ENCODE data around the gene TMEM63A.

The TMEM63A gene

GRCh38 chr1:225873281-225873850, 8.8 kb downstream of the TMEM63A start:
- peak overlapping the region in 2 of 21 experiments; percentile 3 to 38 for H3K27ac ChIP-seq
- H3K4me3 ChIP-seq: no peak overlapping the region

GRCh38 chr1:225872075-225872430, 10.1 kb downstream of the TMEM63A start:
- Histone ChIP-seq H3K4me3 (no peak overlapping the region), H3K27ac (no peak overlapping the region)

GRCh38 chr1:225871359-225872074, 10.7 kb downstream of the TMEM63A start:
- no peak overlapping the region for H3K27ac ChIP-seq
- no peak overlapping the region for H3K4me3 ChIP-seq

- no peak overlapping the region for H3K4me3 ChIP-seq
- H3K27ac ChIP-seq: no peak overlapping the region
These were observed 11.3 kb downstream of the TMEM63A start for GRCh38 chr1:225870911-225871310.

GRCh38 chr1:225868631-225869330, 13.4 kb downstream of the TMEM63A start:
- H3K27ac ChIP-seq: no peak overlapping the region
- H3K4me3 ChIP-seq: no peak overlapping the region

GRCh38 chr1:225866981-225867380, 15.2 kb downstream of the TMEM63A start:
- H3K4me3 ChIP-seq: no peak overlapping the region
- H3K27ac ChIP-seq: peak overlapping the region in 2 of 21 experiments; percentile 47 to 67

GRCh38 chr1:225866061-225866837, 15.9 kb downstream of the TMEM63A start:
- H3K4me3 ChIP-seq: no peak overlapping the region
- peak overlapping the region in 9 of 21 experiments; percentile 22 to 67 (median 34) for H3K27ac ChIP-seq

- H3K27ac ChIP-seq: peak overlapping the region in 6 of 21 experiments; percentile 8 to 67 (median 40)
- H3K4me3 ChIP-seq: no peak overlapping the region
These were observed 16.7 kb downstream of the TMEM63A start for GRCh38 chr1:225865514-225865913.

- Histone ChIP-seq H3K4me3 (no peak overlapping the region), H3K27ac (no peak overlapping the region)
These were observed 19.0 kb downstream of the TMEM63A start for GRCh38 chr1:225863167-225863566.

GRCh38 chr1:225862581-225862950, 19.6 kb downstream of the TMEM63A start:
- no peak overlapping the region for H3K4me3 ChIP-seq
- H3K27ac ChIP-seq: no peak overlapping the region

GRCh38 chr1:225861834-225862580, 20.2 kb downstream of the TMEM63A start:
- no peak overlapping the region for H3K27ac ChIP-seq

GRCh38 chr1:225860876-225861441, 21.2 kb downstream of the TMEM63A start:
- H3K27ac ChIP-seq: no peak overlapping the region
- H3K4me3 ChIP-seq: no peak overlapping the region

More at GRCh38 chr1:225861834-225862580, 20.2 kb downstream of the TMEM63A start:
- H3K4me3 ChIP-seq: no peak overlapping the region

- H3K27ac ChIP-seq: no peak overlapping the region
These were observed 22.1 kb downstream of the TMEM63A start for GRCh38 chr1:225860107-225860506.

GRCh38 chr1:225859151-225859550, 23.0 kb downstream of the TMEM63A start:
- H3K27ac ChIP-seq: no peak overlapping the region

More at GRCh38 chr1:225860107-225860506, 22.1 kb downstream of the TMEM63A start:
- no peak overlapping the region for H3K4me3 ChIP-seq

GRCh38 chr1:225857256-225857655, 24.9 kb downstream of the TMEM63A start:
- Histone ChIP-seq H3K4me3 (no peak overlapping the region), H3K27ac (no peak overlapping the region)

More at GRCh38 chr1:225859151-225859550, 23.0 kb downstream of the TMEM63A start:
- H3K4me3 ChIP-seq: no peak overlapping the region

- no peak overlapping the region for H3K4me3 ChIP-seq
These were observed 26.5 kb downstream of the TMEM63A start for GRCh38 chr1:225855503-225856300.

GRCh38 chr1:225853441-225853840, 28.7 kb downstream of the TMEM63A start:
- Histone ChIP-seq H3K27ac (no peak overlapping the region), H3K4me3 (no peak overlapping the region)

More at GRCh38 chr1:225855503-225856300, 26.5 kb downstream of the TMEM63A start:
- peak overlapping the region in 3 of 21 experiments; percentile 2 to 51 (median 26) for H3K27ac ChIP-seq

Data from skin epidermis (tissue), 12 donors.